HepG2 (cell line): ENCODE measurements around the gene PSMB3. TPM values are rescaled to one million over a fixed set of nuclear protein-coding genes. Genes with fewer than 3 reads are reported as not detected.

Source experiments
- ATF4 ChIP-seq, 2 experiments: fragments of 450-650 bp in 1 of 2; sonication (generic) in 1 of 2; formaldehyde crosslinking; IDR thresholded peaks; 2 replicates each; pipeline versions ENCODE4 v1.5.0 to v1.8.0; 2020 to 2022; ENCODE audit warnings: mild to moderate bottlenecking in 1 of 2, missing genetic modification reagents in 1 of 2
- CENPT ChIP-seq: sonication (generic); formaldehyde crosslinking; IDR thresholded peaks from 2 replicates; pipeline ENCODE4 v1.8.0; 2022; ENCODE audit warnings: low read depth, mild to moderate bottlenecking, moderate library complexity, missing genetic modification reagents
- DNMT1 ChIP-seq: sonication (generic); formaldehyde crosslinking; IDR thresholded peaks from 2 replicates; pipeline ENCODE4 v1.5.1; 2020; ENCODE audit warnings: mild to moderate bottlenecking, missing genetic modification reagents
- DPF2 ChIP-seq: sonication (generic); formaldehyde crosslinking; IDR thresholded peaks from 2 replicates; pipeline ENCODE4 v1.4.0; 2020; ENCODE audit warnings: mild to moderate bottlenecking, low read depth, missing genetic modification reagents, borderline replicate concordance
- ERF ChIP-seq: IDR thresholded peaks from 2 replicates; pipeline ENCODE4 v1.6.1; 2018; ENCODE audit warnings: missing biosample characterization, missing genetic modification reagents
- ETV5 ChIP-seq: IDR thresholded peaks from 2 replicates; pipeline ENCODE4 v1.6.1; 2018; ENCODE audit warnings: missing biosample characterization, missing genetic modification reagents, inconsistent platforms, borderline replicate concordance
- IKZF5 ChIP-seq: IDR thresholded peaks from 2 replicates; pipeline ENCODE4 v1.6.1; 2018; ENCODE audit warnings: missing genetic modification reagents, mild to moderate bottlenecking, missing compliant biosample characterization
- KLF6 ChIP-seq: IDR thresholded peaks from 2 replicates; pipeline ENCODE4 v1.8.0; 2016; ENCODE audit warnings: missing biosample characterization, missing genetic modification reagents
- MAFG ChIP-seq: sonication (generic); formaldehyde crosslinking; IDR thresholded peaks from 2 replicates; pipeline ENCODE4 v1.5.1; 2020; ENCODE audit warnings: mild to moderate bottlenecking, missing genetic modification reagents
- MTA3 ChIP-seq: sonication (generic); formaldehyde crosslinking; IDR thresholded peaks from 2 replicates; pipeline ENCODE4 v1.4.0; 2020; ENCODE audit warnings: missing genetic modification reagents
- NBN ChIP-seq: fragments of 450-650 bp; conservative IDR thresholded peaks from 2 replicates; pipeline ENCODE4 v1.6.1; 2017
- NR0B2 ChIP-seq: sonication (generic); formaldehyde crosslinking; IDR thresholded peaks from 2 replicates; pipeline ENCODE4 v1.4.0; 2020; ENCODE audit warnings: mild to moderate bottlenecking, missing genetic modification reagents
- ONECUT2 ChIP-seq: sonication (generic); formaldehyde crosslinking; IDR thresholded peaks from 2 replicates; pipeline ENCODE4 v1.4.0; 2020; ENCODE audit warnings: missing genetic modification reagents
- PAX8 ChIP-seq: sonication (generic); formaldehyde crosslinking; IDR thresholded peaks from 2 replicates; pipeline ENCODE4 v1.8.0; 2022; ENCODE audit warnings: mild to moderate bottlenecking, missing genetic modification reagents, borderline replicate concordance
- PLSCR1 ChIP-seq: sonication (generic); formaldehyde crosslinking; IDR thresholded peaks from 2 replicates; pipeline ENCODE4 v1.5.0; 2020; ENCODE audit warnings: missing genetic modification reagents, mild to moderate bottlenecking, borderline replicate concordance
- SMAD3 ChIP-seq: sonication (generic); formaldehyde crosslinking; IDR thresholded peaks from 2 replicates; pipeline ENCODE4 v1.4.0; 2020; ENCODE audit warnings: missing genetic modification reagents
- U2AF2 ChIP-seq: fragments of 200-400 bp; formaldehyde crosslinking; IDR thresholded peaks from 2 replicates; pipeline ENCODE4 v1.6.1; 2017; ENCODE audit warnings: low read depth, mild to moderate bottlenecking, low read length
- ZBTB1 ChIP-seq: sonication (generic); formaldehyde crosslinking; IDR thresholded peaks from 2 replicates; pipeline ENCODE4 v1.4.0; 2020; ENCODE audit warnings: missing genetic modification reagents, borderline replicate concordance
- ZBTB34 ChIP-seq: sonication (generic); formaldehyde crosslinking; IDR thresholded peaks from 2 replicates; pipeline ENCODE4 v1.8.0; 2022; ENCODE audit warnings: mild to moderate bottlenecking, missing genetic modification reagents
- ZC3H4 ChIP-seq: sonication (generic); formaldehyde crosslinking; IDR thresholded peaks from 2 replicates; pipeline ENCODE4 v1.4.0; 2020; ENCODE audit warnings: missing genetic modification reagents, borderline replicate concordance
- ZFP41 ChIP-seq: sonication (generic); formaldehyde crosslinking; IDR thresholded peaks from 2 replicates; pipeline ENCODE4 v1.4.0; 2020; ENCODE audit warnings: mild to moderate bottlenecking, missing genetic modification reagents, borderline replicate concordance
- ZNF569 ChIP-seq: sonication (generic); formaldehyde crosslinking; IDR thresholded peaks from 2 replicates; pipeline ENCODE4 v1.5.0; 2020; ENCODE audit warnings: mild to moderate bottlenecking, missing genetic modification reagents, moderate library complexity, borderline replicate concordance
- polyA plus RNA-seq, 8 experiments: library from polyadenylated mRNA; depleted of rRNA in 3 of 8; stranded (reverse) in 7 of 8; unstranded in 1 of 8; fragments of >200 nt; fragmentation: Illumina TruSeq in 4 of 8; extraction: Trizol in 4 of 8; gene quantifications; 2 replicates each; pipeline versions ENCODE4 v1.2.1 to v1.2.3, GENCODE V29; 2011 to 2016; ENCODE audit warnings: low read depth in 4 of 8, missing spikeins in 1 of 8, mixed read lengths in 1 of 8; ENCODE audit not compliant: insufficient read depth in 1 of 8
- total RNA-seq, 5 experiments: library from RNA; depleted of rRNA; stranded (reverse); fragments of >200 nt; fragmentation: Illumina TruSeq; extraction: Trizol; gene quantifications; 2 replicates each; pipeline ENCODE4 v1.2.3, GENCODE V29; 2016; ENCODE audit warnings: low read depth in 1 of 5

PSMB3 gene
- total and polyA plus RNA-seq, 2 of the 13 experiments (the other 11 are each of a cell fraction or from before 2014, with no cell fraction given), result 366 to 517 TPM

GRCh38 chr17:38746004-38746848 is 6.3 kb upstream of the PSMB3 start (continued):
- no peak for TF ChIP-seq ZFP41 (CRISPR knock-in tag)
- peak; percentile 90 for TF ChIP-seq IKZF5 (CRISPR knock-in tag)
- peak; percentile 89 for TF ChIP-seq ETV5 (CRISPR knock-in tag)
- TF ChIP-seq DPF2 (CRISPR knock-in tag), result 0 out of 2 replicates have a peak, but pooled peaks have one; percentile 16
- no peak for TF ChIP-seq PLSCR1 (CRISPR knock-in tag)
- TF ChIP-seq ONECUT2 (CRISPR knock-in tag), result no peak
- TF ChIP-seq ZBTB34 (CRISPR knock-in tag), result peak; percentile 71; the same call in 1 of the 2 replicates
- TF ChIP-seq ATF4 (CRISPR knock-in tag; IDR thresholded peaks at IDR 0.05), result no peak
- no peak for TF ChIP-seq ZBTB1 (CRISPR knock-in tag)
- TF ChIP-seq NBN, result no peak
- TF ChIP-seq ERF (CRISPR knock-in tag), result peak; percentile 96
- TF ChIP-seq DNMT1, result 0 out of 2 replicates have a peak, but pooled peaks have one; percentile 52
- TF ChIP-seq SMAD3, result peak; percentile 82; the same call in 1 of the 2 replicates
- TF ChIP-seq MTA3 (CRISPR knock-in tag), result no peak
- TF ChIP-seq ZC3H4 (CRISPR knock-in tag), result no peak
- no peak for TF ChIP-seq MAFG (CRISPR knock-in tag)
- TF ChIP-seq NR0B2 (CRISPR knock-in tag), result no peak
- TF ChIP-seq U2AF2, result peak; percentile 96; the same call in 1 of the 2 replicates
- TF ChIP-seq CENPT (CRISPR knock-in tag), result 0 out of 2 replicates have a peak, but pooled peaks have one; percentile 63
- TF ChIP-seq KLF6 (CRISPR knock-in tag), result 0 out of 2 replicates have a peak, but pooled peaks have one; percentile 46
- no peak for TF ChIP-seq PAX8 (CRISPR knock-in tag)
- TF ChIP-seq ZNF569 (CRISPR knock-in tag), result no peak
